Stimulated activated CD4-positive, alpha-beta T cell treated with anti-CD3 and anti-CD28 coated beads, Interleukin-4, amount 100 ng/mL, for 24 hours (primary cell): ENCODE results near the gene ZNF155.
"Not testable (repeated sequence)": the region's sequence is repeated elsewhere in the genome, so short reads cannot be mapped to it uniquely, and the experiment has no call there.

ENCODE experiments used
- DNase-seq: peaks from one replicate; pipeline ENCODE4 v3.0.0-alpha.2; 2020

The ZNF155 gene

DNA sequence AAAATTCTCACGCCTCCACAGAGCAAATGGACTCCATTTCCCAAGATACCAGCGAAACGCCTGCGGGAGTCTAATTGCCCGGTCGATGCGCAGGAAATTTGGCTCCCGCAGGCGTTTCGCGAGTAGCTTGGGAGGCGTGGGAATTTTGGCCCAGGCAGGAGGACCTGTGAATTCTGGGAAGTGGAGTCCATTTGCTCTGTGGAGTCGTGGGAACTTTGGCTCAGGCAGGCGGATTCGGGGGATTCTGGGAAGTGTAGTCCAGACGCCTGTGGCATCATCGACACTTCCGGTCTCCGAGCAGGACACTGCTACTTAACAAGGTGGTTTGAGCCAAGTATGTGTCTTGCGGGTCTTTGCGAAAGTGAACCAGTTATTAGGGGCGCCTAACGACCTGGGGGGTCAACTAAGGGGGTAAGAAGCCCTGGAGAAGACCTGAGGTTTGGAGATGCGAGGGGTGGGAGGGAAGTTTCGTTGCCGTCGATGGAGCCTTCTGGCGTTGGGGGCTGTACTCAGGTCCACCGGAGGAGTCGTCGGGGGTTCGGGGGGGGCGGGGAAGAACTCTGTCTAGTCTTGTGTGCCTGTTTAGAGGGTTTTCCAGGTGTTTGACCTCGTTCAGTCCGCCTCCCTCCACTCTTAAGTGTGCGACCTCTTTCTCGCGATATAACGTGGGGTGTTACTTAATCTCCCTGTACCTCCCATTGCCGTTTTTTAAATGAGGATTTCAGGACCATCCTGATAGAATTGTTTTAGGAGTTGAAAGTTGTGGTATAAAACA is at the start of gene ZNF155:
ZNF155 (plus strand) TSS at position 277 of the 775 bp plus-strand sequence. CDS start 4,356 bp downstream, outside the sequence.
- peak; percentile 80 for DNase-seq

DNA sequence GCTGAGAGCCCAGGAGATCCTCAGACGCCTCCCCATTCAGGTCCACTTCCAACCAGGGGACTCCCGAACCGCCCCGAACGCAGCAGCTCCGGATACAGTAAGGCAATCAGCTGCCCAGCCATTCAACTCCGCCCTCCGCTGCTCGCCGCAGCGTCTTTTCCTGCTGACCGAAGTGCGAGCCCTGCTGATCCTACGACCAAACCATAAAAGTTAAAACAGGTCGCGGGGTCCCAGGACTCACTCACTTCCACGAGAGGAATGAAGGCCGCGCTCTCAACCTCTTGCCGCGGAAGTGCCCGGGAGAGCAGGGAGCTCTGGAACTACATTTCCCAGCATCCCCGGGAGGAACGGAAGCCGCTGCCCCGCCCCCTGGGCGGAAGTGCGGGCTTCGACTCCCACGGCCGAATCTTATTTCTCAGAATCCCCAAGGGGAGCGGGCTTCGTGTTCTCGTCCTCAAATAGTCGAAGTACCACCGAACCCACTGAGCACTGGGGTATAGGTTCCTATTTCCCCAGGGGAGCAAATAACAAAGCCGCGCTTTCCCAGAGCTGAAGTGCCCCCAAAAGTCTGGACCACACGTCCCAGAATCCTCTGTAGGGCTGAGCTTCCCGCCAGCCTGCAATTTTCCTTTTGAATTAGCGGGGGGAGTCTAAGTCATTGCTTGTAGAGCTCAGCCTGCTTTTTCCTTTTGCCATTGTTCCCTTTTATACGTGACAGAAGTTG is 48.8 kb upstream of the ZNF155 start, which contains the start of gene ZNF45:
ZNF45 (minus strand) TSS at position 298 of the 724 bp plus-strand sequence. CDS start 13,097 bp downstream, outside the sequence.
- DNase-seq = peak; percentile 91

DNA sequence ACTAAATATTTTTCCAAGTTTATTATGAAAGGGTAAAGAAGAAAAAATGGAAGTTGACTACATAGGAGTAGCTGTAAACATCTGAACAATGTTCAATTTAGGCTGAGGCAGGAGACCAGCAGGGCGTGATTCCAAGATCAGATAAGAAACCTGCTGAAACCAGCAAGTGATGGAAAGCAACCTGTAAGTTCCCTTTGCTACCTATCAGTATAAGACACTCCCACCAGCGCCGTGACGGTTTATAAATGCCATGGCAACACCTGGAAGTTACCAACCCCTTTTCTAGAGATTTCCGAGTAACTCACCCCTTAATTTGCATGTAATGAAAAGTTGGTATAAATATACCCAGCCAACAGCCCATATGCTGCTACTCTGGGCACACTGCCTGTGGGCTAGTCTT is 47.8 kb upstream of the ZNF155 start:
- DNase-seq = no peak

DNA sequence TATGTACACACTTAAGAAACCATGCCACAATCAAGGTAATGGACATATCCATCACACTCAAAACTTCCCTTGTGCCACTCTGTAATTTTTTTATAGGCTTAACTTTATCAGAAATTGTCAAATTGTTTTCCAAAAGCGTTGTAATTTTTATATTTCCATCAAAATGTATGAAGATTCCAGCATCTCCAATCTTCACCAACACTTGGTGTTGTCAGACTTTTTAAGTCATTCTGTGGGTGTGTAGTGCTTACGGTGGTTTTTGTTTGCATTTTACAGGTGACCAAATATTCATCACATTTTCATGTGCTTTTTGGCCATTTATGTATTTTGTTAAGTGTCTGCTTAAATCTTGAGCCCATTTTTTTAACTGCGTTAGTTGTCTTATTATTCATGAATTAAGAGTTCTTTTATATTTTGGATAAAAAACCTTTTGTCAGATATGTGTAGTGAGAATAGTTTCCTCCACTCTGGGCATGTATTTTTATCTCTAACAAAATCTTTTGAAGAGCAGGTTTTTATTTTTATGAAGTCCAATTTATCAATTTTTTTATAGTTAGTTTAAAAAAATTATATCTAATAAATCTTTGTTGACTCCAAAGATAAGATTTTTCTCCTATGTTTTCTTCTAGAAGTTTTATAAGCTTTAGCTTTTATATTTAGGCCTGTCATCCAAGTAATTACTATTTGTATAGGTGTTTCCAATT is 44.3 kb upstream of the ZNF155 start:
- DNase-seq = no peak

DNA sequence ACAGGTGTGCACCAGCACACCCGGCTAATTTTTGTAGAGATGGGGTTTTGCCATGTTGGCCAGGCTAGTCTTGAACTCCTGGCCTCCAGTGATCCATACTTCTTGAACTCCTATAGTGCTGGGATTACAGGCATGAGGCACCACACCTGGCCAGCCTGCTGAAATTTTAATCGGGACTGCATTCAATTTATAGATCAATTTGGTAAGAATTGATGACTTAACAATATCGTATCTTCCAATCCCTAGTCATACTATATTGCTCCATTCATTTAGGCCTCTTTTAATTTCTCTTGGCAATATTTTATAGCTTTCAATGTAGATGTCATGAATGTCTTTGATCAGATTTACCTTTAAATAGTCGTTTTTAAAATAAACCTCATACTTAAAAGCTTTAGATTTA is 43.3 kb upstream of the ZNF155 start:
- DNase-seq = no peak

DNA sequence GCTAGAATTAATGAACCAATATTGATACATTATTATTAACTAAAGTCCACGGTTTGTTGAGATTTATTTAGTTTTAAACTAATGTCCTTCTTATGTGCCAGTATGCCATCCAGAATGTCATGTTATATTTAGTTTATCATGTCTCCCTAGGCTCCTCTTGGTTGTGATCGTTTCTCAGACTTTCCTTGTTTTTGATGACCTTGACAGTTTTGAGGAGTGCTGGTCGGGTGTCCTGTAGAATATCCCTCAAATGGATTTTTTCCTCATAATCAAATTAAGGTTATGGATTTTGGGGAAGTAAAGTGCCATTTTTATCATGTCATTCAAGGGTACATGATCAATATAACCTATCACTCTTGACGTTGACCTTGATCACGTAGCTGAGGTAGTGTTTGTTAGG is 42.8 kb upstream of the ZNF155 start:
- DNase-seq = no peak

DNA sequence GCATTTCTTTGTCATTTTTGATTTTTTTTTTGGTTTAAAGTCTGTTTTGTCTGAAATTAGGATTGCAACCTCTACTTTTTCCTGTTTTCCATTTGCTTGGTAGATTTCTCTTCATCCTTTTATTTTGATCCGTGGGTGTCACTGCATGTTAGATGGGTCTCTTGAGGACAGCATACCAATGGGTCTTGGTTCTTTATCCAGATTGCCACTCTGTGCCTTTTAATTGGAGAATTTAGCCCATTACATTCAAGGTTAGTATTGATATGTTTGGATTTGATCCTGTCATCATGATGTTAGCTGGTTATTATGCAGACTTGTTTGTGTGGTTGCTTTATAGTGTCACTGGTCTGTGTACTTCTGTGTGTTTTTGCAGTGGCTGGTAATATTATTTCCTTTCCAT is 36.6 kb upstream of the ZNF155 start:
- DNase-seq = not testable (repeated sequence)

DNA sequence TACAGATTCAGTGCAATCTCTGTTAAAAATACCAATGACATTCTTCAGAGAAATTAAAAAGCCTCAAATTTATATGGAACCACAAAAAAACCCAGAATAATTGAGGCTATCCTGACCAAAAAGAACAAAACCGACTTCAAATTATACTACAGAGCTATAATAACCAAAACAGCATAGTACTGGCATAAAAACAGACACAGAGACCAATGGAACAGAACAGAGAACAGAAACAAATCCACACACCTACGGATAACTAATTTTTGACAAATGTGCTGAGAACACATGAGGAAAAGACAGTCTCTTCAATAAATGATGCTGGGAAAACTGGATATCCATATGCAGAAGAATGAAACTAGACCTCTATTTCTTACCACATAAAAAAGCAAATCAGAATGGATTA is 34.2 kb upstream of the ZNF155 start:
- DNase-seq = not testable (repeated sequence)

DNA sequence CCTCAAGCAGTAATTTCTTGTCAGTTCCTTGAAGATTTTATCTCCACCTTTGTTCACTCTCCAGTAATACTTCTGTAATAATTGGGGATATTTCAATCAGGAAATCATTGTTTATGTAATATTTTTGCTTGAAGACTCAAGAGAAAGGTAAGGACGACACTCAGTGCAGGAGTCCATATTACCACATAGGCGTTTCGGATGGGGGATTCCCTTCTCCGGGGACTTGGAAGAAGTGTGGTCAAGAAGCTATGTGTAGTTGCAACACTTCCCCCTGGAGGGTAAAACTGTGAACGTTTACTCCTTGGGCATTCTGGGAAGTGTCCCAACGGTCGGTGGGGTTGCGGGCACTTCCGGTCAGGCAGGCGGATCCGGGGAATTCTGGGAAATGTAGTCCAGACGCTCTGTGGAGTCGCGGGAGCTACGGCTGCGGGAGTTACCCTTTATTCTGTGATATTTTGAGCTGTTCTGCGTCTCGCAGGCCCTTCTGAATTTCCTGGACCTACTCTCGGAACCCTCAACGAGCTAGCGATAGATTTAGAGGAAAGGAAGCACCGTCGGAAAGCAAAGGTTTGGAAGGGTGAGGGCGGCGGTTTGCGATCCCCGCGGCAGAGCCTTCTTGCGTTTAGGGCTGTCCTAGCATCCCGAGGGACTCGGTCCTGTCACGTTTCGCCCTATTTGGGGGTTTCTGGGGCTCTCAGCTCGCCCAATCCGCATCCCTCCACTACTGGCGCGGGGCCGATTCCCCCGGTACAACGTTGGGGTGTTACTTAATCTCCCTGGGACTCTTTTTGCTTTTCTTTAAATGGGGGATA is 32.9 kb upstream of the ZNF155 start, which contains the start of gene ZNF221:
ZNF221 (plus strand) TSS at position 395 of the 812 bp plus-strand sequence. CDS start 11,499 bp downstream, outside the sequence.
- DNase-seq = peak; percentile 66

DNA sequence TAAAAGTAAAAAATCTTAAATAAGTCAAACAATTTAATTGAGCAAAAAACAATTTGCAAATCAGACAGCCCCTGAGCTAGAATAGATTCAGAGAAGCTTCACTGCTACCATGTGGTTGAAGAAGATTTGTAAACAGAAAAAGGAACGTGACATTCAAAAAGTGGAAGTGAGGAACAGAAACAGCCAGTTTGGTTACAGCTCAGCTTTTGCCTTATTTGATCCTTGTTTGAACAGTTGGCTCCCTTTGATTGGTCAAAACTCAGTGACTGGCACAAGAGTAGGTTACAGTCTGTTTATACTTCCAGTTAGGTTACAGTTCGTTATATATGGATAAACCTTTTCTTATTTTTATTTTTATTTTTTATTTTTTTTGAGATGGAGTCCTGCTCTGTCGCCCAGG is 27.2 kb upstream of the ZNF155 start:
- no peak for DNase-seq

DNA sequence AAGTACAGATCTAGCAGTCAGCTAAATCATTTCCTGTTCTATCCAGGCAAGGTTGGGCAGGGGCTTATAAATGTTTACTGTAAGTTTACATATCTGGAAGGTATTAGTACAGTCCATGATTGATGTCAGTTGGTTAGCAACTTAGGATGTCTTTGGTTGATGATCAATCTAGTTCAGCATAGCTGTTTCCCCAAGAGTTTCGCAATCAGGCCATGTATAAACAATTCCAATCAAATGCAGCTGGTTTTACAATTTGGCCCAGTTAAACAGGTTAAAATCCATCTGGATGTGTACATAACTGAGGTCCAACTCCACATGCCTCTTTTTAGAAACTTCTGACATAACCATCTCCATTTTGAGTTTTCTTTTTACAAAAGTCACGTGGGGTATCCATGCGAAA is 26.1 kb upstream of the ZNF155 start:
- DNase-seq = no peak

DNA sequence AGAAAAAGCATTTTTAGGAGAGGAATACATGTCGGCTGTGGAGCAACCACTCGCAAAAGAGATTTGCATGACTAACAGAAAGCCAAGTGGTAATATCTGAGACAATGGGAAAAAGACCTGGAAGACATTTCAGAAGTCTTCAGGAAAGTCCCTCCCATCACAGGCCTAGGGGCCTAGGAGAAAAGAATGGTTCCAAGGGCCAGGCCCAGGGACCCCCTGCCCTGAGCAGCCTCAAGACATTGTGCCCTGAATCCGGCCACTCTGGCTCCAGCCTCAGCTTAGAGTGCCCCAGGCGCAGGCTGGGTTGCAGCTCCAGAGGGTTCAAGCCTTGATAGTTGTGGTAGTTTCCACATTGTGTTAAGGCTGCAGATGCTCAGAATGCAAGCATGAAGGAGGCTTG is 23.6 kb upstream of the ZNF155 start:
- no peak for DNase-seq

DNA sequence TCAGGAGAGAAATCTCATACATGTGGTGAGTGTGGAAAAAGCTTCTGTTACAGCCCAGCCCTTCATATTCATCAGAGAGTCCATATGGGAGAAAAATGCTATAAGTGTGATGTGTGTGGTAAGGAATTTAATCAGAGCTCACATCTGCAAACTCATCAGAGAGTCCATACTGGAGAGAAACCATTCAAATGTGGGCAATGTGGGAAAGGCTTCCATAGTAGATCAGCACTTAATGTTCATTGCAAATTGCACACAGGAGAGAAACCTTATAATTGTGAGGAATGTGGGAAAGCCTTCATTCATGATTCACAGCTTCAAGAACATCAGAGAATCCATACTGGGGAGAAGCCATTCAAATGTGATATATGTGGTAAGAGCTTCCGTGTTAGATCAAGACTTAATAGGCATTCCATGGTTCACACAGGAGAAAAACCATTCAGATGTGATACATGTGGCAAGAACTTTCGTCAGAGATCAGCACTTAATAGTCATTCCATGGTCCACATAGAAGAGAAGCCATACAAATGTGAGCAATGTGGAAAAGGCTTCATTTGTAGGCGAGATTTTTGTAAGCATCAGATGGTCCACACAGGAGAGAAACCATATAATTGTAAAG is 17.8 kb upstream of the ZNF155 start:
- no peak for DNase-seq

DNA sequence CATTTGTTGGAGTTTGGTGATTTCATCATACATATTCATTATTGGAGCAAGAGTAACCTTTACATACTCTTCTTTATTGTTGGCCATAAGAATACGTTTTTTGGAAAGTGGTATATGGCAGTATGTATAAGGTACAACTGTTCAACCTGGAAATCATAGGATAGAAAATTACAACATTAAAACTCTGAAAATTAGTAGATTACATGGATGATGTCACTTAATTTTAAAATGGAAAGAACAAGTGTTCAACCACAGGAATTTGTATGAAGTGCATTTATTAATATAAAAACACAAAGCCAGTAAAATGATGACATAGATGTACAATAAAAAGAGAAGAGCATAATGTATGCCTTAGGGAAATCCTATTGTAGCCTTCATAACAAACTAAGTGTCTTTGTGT is 7.3 kb upstream of the ZNF155 start:
- DNase-seq = no peak

DNA sequence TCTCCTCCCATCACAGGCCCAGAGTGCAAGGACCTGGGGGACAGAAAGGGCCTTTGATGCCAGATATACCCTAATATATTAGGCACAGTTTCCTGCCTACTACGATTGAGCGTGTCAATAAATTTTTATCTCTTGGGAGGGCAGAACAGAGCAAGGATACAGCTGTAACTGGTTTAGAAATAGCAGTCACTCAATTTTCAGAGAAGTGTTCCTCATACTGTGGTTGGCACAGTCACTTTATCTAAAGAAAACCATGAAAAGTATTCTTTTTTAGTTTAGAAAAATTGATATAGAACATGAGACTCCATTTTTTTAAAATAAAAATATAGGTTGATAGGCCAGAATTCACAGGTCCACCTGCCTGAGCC is 460 bp upstream of the ZNF155 start:
- DNase-seq = no peak

DNA sequence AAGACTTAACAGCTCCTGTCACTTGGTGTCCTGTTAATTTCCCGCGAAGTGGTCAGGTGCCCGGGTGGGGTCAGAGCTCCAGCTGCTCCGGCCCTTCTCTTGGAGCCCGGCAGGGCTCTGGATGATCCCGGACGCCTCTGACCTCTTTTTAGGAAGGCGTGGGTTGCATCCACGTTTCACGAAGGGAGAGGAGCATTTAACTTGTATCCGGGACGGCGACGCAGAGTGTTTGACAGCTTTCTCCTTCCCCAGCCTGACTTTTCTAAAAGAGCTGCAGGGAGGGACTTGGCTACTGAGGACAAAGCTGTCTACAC is 656 bp downstream of the ZNF155 start:
- no peak for DNase-seq

DNA sequence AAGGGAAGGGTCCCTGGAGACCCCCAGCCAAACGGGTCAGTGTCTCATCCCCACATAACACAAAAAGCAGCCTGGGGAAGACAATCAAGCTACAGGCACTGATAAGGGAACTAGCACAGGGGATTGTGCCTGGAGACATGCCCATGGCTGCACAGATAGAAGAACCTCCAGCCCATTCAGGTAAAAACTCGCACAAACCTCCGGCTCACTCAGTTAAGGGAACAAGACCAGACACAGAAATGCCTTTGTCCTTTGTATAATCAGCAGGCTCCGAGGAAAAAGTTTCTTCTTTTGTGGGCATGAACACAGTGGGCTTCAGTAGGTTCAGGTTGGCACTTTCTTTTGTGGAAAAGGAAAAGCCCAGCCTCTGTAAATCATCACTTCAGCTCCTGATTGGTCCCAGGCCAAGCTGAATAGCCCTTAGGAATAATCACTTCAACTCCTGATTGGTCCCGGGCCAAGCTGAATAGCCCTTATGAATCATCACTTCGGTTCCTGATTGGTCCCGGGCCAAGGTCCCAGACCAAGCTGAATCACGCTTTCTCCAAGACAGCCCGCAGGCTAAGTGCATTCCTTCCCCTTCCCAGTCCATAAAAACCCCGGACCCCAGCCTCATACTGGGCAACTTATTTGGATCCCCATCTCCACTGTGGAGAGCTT is 13.8 kb downstream of the ZNF155 start:
- DNase-seq = no peak

DNA sequence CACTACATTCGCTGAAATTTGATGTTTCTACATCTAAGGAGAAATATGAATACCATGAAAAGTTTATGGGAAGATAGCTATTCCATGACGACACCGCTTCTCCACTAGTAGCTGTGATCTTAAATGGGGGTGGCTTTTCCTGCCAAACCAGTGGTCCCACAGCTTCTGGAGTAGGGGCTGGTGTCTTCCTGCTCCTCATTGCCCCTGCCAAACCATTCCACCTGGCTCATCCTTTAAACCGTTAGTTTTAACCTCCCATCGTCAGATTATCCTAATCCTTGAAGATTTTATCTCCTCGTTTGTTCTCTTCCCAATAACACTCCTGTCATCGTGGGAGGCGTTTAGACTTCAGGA is 18.2 kb downstream of the ZNF155 start:
- no peak for DNase-seq

DNA sequence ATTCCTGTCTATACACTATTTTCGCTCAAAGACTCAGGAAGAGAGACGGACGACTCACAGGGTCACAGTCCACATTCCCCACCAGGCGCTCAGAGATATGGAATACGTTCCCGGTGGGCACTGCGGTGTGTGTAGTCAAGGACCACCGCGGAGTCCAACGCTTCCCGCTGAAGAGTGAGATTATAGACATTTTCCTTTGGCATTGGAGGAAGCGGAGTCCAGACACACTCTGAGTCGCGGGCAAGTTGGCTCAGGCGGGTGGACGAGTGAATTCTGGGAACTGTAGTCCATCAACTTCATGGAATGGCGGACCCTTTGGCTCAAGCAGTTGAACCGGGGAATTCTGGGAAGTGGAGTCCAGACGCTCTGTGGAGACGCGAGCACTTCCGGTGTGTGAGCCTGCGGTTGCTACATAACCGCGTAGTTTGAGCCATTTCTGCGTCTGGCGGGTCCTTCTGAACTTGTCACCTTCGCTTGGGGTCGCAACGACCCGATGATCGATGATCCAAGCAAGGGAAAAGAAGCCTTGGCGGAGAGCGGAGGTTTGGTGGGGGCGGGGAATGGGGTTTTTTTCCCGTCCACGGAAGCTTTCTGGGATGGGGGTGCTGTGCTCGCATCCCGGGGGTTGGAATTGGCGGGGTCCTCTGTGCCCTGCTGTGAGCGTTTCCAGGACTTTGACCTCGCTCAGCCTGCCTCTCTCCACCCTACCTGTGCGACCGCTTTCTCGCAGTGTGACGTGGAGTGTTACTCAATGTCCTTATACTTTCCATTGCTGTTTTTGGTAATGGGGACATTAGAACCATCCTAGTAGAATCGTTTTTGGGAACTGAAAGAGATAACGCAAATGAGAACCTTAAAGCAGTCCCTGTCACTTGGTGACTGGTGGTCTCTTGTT is 18.8 kb downstream of the ZNF155 start, which contains the start of gene ZNF230:
ZNF230 (plus strand) TSS at position 392 of the 895 bp plus-strand sequence. CDS start 4,122 bp downstream, outside the sequence.
- DNase-seq = peak; percentile 87

DNA sequence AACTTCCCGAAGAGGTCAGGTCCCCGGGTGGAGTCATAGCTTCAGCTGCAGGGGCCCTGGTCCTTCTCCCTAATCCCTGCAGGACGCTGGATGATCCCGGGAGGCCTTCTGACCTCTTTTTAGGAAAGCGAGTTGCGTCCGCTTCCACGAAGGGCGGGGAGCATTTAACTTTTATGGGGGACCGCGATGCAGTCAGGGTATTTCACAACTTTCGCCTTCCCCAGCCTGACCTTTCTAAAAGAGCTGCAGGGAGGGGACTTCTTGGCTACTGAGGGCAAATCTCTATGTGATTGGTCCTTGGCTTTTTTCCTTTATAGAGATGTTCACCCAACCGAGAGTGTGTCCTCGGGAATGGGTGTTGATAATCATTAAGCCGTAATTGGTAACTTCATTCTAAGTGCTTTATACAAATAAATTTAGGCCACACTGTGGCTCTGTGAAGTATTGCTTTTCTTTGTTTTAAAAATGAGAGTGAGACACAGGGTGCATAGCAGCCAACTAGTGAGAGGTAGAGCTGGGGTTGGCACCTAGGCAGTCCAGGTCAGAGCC is 19.5 kb downstream of the ZNF155 start:
- no peak for DNase-seq
